Kasumi-1 (cell line): ENCODE data around the gene CCDC192.
A peak's percentile ranks its signal among the peaks of the same experiment; 100 is the strongest.

Experiments used
- DNase-seq, 2 experiments: peaks; one replicate each; lab custom pipeline; 2025; lab: John Stamatoyannopoulos, UW

The CCDC192 gene

DNA sequence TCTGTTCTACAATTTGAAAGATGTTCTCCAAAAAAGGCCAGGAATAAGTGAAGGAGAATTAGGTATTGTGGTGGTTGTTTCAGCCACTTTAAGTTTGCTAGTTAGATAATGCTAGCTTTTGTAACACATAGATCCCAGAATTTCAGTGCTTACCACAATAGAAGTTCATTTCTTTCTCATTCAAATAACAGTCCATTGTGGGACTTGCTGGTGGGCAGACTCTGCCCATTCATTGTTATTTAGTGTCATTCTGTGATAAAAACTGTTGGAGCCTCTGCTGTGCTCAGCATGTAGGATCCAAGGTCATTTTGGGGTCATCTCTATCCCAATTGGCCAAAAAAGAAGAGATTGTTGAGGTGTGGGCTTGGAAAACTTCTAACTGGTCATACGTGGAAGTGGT lies 106.8 kb downstream of the CCDC192 start:
- DNase-seq: no peak

GRCh38 chr5:127810707-127811490 lies 107.7 kb downstream of the CCDC192 start:
- DNase-seq: peak; percentile 69

- no peak for DNase-seq
Observed at GRCh38 chr5:127812570-127812969, 109.4 kb downstream of the CCDC192 start.

- no peak for DNase-seq
Observed at GRCh38 chr5:127813633-127814587, 110.7 kb downstream of the CCDC192 start.

- DNase-seq: no peak
Observed at GRCh38 chr5:127814588-127814973, 111.4 kb downstream of the CCDC192 start.

- no peak for DNase-seq
Observed at GRCh38 chr5:127820910-127821553, 117.8 kb downstream of the CCDC192 start.

DNA sequence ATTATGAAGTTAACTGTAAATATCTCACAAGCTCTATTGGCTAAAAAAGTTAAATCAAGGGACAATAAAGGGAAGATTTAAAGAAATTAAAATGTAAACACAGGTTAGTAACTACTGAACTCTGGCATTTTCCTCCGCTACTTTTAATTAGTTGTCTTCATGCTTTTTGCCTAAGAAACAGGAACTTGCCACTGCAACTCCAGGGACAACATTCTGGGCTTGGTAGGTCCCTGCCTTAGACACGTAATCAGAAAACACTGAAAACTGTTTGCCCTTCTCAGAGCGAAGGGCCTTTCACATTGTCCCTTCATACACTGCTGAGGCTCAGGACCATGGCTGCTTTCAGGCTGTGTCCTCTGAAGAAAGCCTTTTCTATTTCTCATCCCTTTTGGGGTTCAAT lies 118.7 kb downstream of the CCDC192 start:
- no peak for DNase-seq

- DNase-seq: no peak
Observed at GRCh38 chr5:127824126-127824525, 120.9 kb downstream of the CCDC192 start.

DNA sequence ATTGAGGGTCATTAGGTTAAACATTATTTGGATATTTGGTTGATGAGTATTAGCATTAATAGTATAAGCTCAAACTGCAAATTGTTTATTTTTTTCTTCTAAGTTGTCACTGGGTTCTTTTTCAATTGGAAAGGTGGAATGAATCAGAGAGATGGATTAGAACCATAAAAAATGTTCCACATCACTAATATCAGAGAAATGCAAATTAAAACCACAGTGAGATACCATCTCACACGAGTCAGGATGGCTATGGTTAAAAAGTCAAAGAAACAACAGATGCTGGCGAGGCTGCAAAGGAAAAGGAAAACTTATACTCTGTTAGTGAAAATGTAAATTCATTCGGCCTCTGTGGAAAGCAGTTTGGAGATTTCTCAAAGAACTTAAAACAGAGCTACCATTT lies 122.8 kb downstream of the CCDC192 start:
- no peak for DNase-seq

DNA sequence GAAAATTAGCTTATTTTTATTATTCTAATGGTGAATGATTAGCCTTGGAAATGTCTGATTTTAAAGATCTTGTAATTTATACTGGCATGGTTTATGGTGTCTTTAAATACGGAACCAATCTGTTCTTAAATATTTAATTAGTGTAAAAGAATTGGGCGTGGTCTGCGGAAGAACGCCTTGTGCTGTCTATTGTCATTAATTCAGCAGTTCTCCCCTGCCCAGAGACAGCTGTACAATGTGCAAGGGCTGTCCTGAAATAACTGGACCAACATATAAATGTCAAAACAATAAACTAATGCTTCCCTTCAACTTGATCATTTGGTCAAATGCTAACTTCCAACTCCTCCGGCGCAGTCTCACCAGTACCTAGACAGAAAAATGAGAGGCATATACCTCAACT lies 124.3 kb downstream of the CCDC192 start:
- DNase-seq: no peak

- no peak for DNase-seq
Observed at GRCh38 chr5:127830157-127830556, 127.0 kb downstream of the CCDC192 start.

DNA sequence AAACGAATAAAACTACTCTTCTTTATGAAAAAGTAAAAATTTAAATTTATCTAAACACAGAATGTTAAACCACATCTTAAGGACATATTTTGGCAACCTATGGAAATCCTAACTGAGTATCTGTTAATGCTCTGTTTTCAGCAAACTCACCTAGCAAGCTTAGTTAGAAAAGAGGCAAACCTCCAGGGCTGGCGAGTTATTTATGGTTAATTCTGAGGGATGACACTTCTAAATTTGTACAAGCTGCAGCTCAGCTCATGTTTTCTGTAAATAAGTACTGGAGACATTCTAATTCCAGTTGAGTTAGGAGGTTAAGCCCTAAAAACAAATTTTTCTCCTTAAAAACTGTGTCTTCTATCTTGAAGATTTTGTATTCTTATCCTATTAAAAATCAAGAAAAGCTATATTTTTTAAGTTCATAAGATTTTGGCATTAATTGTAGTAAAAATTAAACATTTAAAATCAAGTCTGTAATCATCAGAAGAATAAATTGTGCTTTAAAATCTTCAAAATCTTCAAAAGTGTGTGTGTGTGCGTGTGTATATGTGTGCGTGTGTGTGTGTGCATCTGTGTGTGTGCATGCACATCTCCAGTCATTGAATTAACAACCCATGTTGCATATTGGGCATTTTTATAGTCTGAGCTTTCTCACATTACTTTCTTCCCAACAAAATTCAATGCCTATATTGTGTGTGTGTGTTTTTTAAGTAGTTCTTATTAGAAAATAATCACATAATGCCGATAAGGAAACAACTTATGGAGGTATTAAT lies 127.8 kb downstream of the CCDC192 start:
- DNase-seq: no peak

DNA sequence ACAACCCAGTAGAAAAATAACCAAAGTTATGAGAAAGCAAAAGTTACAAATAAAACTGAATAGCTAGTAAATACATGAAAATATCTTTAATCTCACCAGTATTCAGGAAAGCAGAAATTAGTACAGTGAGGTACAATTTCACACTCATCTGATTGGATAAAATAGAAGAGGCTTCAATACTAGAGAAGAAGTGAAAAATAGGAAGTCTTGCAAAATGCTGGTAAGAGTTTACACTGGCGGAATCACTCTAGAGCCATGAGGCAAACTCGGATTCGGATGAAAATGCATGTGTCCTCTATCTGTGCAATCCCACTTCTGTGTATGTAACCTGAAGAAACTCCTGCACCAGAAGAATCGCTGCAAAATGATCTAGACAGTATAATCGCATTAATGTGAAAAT lies 128.9 kb downstream of the CCDC192 start:
- peak; percentile 6 to 31 for DNase-seq

DNA sequence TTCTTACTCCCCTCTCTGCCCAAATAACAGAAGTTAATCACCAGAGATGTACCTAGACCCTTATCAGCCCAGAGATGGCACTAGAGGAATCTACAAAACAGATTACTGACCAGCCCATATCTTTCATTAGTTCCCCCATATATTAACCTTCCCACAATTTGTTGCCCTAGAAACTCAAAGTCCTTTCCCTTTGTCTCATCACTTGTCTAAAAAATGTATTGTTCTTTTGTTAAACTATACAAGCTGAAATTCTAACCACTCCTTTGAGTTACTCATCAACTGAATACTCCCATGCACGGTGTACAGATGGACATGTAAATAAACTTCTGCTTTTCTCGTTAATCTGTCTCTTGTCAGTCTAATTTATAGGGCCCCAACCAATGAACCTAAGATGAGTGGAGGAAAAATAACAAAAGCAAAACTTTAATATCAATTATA lies 130.9 kb downstream of the CCDC192 start:
- no peak for DNase-seq

DNA sequence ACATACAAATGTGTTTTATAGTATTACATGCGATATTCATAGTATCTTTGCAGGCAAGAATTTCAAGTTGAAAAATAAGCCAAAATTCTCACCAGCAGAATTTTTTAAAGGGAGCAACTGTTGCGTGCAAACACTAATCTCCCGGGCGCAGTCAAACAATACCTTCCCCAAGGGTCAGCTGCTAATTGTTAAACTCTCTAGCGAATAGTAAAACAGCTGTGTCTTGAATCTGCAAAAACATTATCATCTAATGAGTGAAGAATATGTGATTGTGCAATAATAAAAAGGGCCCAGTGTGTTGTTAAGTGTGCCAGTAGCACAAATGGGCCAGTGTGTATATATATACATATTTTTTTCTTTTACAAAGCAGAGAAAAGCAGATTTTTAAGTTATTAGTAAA lies 131.4 kb downstream of the CCDC192 start:
- DNase-seq: no peak

GRCh38 chr5:127838661-127839060 lies 135.5 kb downstream of the CCDC192 start:
- DNase-seq: peak; percentile 53 to 72

DNA sequence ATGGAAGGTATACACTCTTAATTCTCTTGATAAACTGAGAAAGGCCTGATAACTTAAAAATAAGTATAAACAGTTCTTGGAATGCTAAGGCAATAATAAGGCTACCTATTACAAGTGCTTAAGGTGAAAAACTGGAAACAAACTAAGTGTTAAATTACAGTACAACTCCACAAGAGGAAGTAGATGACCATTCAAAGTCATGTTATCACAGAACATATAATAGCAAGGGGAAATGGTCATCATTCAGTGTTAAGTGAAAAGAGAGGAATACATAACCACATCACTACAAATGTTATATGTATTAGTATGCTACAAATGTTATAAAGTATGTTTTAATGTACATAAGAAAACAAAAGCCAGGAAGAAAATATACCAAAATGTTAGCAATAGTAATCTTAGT lies 135.9 kb downstream of the CCDC192 start:
- DNase-seq: no peak

DNA sequence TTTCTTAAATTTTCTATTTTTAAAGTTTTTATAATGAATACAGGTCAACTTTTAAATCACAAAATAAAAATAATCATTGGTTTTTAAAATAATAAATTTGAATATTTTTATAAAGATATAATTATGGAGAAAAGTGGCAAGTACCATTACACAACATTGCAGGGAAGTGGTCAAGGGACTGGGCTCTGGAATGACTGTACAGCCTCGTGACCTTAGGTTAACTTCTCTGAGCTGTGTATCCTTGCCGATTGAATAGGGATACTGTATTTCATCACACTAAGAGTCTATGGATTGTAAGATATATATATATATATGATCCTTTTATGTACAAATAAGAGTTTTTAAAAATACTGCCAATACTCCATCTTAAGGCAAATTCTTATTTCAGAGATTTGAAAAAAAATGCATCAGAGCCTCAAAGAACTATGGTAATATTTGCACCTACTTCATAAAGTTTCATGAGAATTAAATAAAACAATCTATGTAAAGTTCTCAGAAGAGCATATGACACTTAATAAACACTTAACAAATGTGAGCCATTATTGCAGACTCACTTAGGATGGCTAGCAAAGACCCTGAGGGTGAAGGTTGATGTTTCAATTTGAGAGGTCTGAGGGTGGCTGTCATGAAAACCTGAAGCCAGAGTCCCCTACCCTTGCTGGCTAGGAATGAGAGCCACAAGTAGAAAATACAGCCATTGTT lies 136.5 kb downstream of the CCDC192 start:
- no peak for DNase-seq

DNA sequence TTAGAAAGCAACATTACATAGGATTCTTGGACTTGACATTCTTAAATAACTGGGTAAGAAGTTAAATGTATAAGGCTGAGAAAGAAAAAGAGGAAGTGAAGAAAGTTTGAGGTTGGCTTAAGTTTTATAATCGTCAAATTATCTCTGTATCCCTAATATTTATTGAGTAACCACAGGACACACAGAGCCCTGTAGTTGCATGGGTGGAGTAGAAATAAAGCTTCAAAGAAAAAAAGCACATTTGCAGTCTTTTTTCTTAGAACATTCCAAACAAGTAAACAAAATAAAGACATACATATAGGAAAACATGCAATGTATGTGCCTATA lies 137.0 kb downstream of the CCDC192 start:
- peak; percentile 63 to 75 for DNase-seq

DNA sequence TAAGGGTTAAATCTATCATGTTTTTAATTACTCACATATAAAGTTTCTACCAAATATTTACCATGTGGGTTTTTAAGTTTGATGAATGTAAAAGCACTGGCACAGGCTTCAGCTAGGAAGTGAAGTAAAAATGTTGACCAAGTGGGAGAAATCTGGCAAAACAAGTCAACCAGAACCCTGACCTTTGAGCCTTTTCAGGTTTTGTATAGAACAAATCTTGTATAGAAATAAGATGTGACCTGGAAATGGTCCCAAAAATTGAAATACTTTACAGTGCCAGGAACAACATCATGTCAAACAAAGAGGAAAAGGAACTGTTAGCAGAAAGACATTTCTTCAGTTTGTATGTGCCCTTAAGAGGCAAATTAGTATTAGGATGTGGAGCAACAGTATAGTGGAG lies 137.6 kb downstream of the CCDC192 start:
- DNase-seq: no peak

DNA sequence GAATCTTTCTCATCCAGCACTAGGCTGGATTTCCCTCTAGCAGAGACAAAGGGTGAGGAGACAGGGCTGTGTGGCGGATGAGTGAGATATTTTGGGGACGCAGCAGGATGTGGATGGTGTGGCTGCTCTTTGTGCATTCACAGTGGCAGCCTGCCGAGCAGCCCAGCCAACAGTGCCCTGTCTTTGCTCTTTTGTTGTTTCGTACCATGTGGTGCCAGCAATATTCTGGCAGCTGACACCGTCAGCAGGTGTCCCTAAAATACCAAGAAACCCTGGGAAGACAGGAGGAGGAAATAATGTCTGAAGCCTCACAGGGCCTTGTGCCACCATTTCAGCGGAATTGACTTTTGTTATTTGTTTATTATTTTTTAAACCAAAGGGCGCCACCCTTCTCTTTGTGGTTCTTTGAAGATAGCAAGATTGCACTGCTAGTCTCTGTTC lies 141.4 kb downstream of the CCDC192 start:
- no peak for DNase-seq
